PC-9 (cell line): ENCODE results near the gene DAB1. TPM values are rescaled to one million over a fixed set of nuclear protein-coding genes. Genes with fewer than 3 reads are reported as not detected.

ENCODE experiments used
- BruUV-seq: library from RNA; stranded (reverse); fragments of 400-500 nt; replicated peaks from 2 replicates; lab custom pipeline; 2021; lab: Mats Ljungman, UMichigan
- CTCF ChIA-PET: fragments of 300-600 bp; sonication (Branson Sonifier 250); formaldehyde crosslinking; loops from one replicate; lab custom pipeline; 2022; ENCODE audit warnings: antibody characterized with exemption; lab: Charles Lee
- POLR2A ChIA-PET: fragments of 300-600 bp; sonication (Branson Sonifier 250); formaldehyde crosslinking; loops from one replicate; lab custom pipeline; 2022; ENCODE audit warnings: antibody characterized with exemption; ENCODE audit not compliant: unreplicated experiment; lab: Charles Lee
- DNase-seq, 2 experiments: peaks; one replicate each; pipeline versions ENCODE4 v3.0.0 to v3.0.0-alpha.2; 2015 to 2022; ENCODE audit warnings: mixed read lengths in 1 of 2
- H2AFZ ChIP-seq: fragments of 200-600 bp; sonication (generic); 2 replicates; pipeline ENCODE4 v1.8.1; 2017; ENCODE audit warnings: antibody characterized with exemption
- H3F3A ChIP-seq: fragments of 200-600 bp; sonication (generic); 2 replicates; pipeline ENCODE4 v1.8.1; 2017; ENCODE audit warnings: antibody characterized with exemption, mild to moderate bottlenecking, low read depth; ENCODE audit not compliant: insufficient read depth
- H3K27ac ChIP-seq: fragments of 200-600 bp; sonication (generic); 2 replicates; pipeline ENCODE4 v1.6.1; 2016; ENCODE audit warnings: mixed run types
- H3K27me3 ChIP-seq: fragments of 200-600 bp; sonication (generic); 2 replicates; pipeline ENCODE4 v1.6.1; 2016; ENCODE audit warnings: low read depth, mixed run types; ENCODE audit not compliant: insufficient read depth
- H3K36me3 ChIP-seq: fragments of 200-600 bp; sonication (generic); 2 replicates; pipeline ENCODE4 v1.6.1; 2016; ENCODE audit warnings: low read depth, mixed run types
- H3K4me1 ChIP-seq: fragments of 200-600 bp; sonication (generic); replicated peaks from 2 replicates; pipeline ENCODE4 v1.6.1; 2016; ENCODE audit warnings: mixed run types; ENCODE audit not compliant: insufficient read depth
- H3K4me2 ChIP-seq: fragments of 200-600 bp; sonication (generic); 2 replicates; pipeline ENCODE4 v1.6.1; 2017; ENCODE audit warnings: mixed run types
- H3K4me3 ChIP-seq: fragments of 200-600 bp; sonication (generic); 2 replicates; pipeline ENCODE4 v1.6.1; 2016; ENCODE audit warnings: mixed run types
- H3K79me2 ChIP-seq: fragments of 200-600 bp; sonication (generic); 2 replicates; pipeline ENCODE4 v1.6.1; 2017; ENCODE audit warnings: low read depth, mixed run types
- H3K9me2 ChIP-seq: fragments of 200-600 bp; sonication (generic); 2 replicates; pipeline ENCODE4 v1.8.1; 2017; ENCODE audit warnings: mild to moderate bottlenecking; ENCODE audit not compliant: insufficient read depth
- H3K9me3 ChIP-seq: fragments of 200-600 bp; sonication (generic); 2 replicates; pipeline ENCODE4 v1.8.1; 2016; ENCODE audit warnings: low read depth; ENCODE audit not compliant: insufficient read depth
- H4K20me1 ChIP-seq: fragments of 200-600 bp; sonication (generic); 2 replicates; pipeline ENCODE4 v1.8.1; 2017; ENCODE audit not compliant: insufficient read depth
- CTCF ChIP-seq: fragments of 200-600 bp; sonication (generic); conservative IDR thresholded peaks from 2 replicates; pipeline ENCODE4 v1.6.1; 2017; ENCODE audit warnings: mixed run types, antibody characterized with exemption, mild to moderate bottlenecking, moderate library complexity
- EZH2 ChIP-seq: fragments of 200-600 bp; sonication (generic); IDR thresholded peaks from 2 replicates; pipeline ENCODE4 v1.8.0; 2017; ENCODE audit warnings: antibody characterized with exemption, low read depth
- intact Hi-C: fragments of 100-400 bp; cut with micrococcal nuclease; formaldehyde crosslinking; loops from one replicate; pipeline ENCODE4 v1.10.0; 2022; ENCODE audit not compliant: unreplicated experiment
- total RNA-seq: library from RNA; stranded (reverse); gene quantifications from 2 replicates; pipeline ENCODE4 v1.2.3, GENCODE V29; 2021

The DAB1 gene
- total RNA-seq, 1 experiment from 2014 or later, result not detected

- Histone ChIP-seq H3K36me3 (no peaks in the 10 kb centered on the region), H3K4me3 (no peak overlapping the region), H4K20me1 (no peaks in the 10 kb centered on the region), H2AFZ (no peak overlapping the region), H3K79me2 (no peaks in the 10 kb centered on the region), H3K9me3 (no peaks in the 10 kb centered on the region), H3K4me1 (no peaks in the 10 kb centered on the region), H3K27ac (no peak overlapping the region), H3K27me3 (no peaks in the 10 kb centered on the region), H3F3A (no peaks in the 10 kb centered on the region), H3K4me2 (no peak overlapping the region), H3K9me2 (no peaks in the 10 kb centered on the region; the same call in 1 of the 2 replicates)
- BruUV-seq, result no TSS peak
- ChIA-PET CTCF (no interaction called here), POLR2A (no interaction called here)
- DNase-seq, result no peak
- intact Hi-C loops, result no loop called here
- TF ChIP-seq CTCF (no peak), EZH2 (no peak)
Measured at GRCh38 chr1:57443004-57443403, 19.1 kb upstream of the DAB1 start.

GRCh38 chr1:57440096-57440495, 16.2 kb upstream of the DAB1 start:
- Histone ChIP-seq H4K20me1 (no peaks in the 10 kb centered on the region), H3K36me3 (no peaks in the 10 kb centered on the region), H3K9me2 (no peaks in the 10 kb centered on the region), H3K4me3 (no peak overlapping the region), H2AFZ (no peak overlapping the region), H3K27ac (no peak overlapping the region), H3K4me2 (no peak overlapping the region), H3K4me1 (no peaks in the 10 kb centered on the region), H3K9me3 (no peaks in the 10 kb centered on the region), H3F3A (no peaks in the 10 kb centered on the region), H3K79me2 (no peaks in the 10 kb centered on the region), H3K27me3 (no peaks in the 10 kb centered on the region)
- TF ChIP-seq CTCF, result no peak
- TF ChIP-seq EZH2, result no peak
- no peak for DNase-seq
- no TSS peak for BruUV-seq
- ChIA-PET CTCF (no interaction called here), POLR2A (no interaction called here)
- intact Hi-C loops, result no loop called here

GRCh38 chr1:57431400-57431799, 7.5 kb upstream of the DAB1 start:
- Histone ChIP-seq H3K9me3 (no peaks in the 10 kb centered on the region), H3K4me1 (no peaks in the 10 kb centered on the region), H3K79me2 (no peaks in the 10 kb centered on the region), H3K27me3 (0 out of 2 replicates have a peak, but pooled peaks cover 1% of the 10 kb centered on the region), H3F3A (no peaks in the 10 kb centered on the region), H3K36me3 (no peaks in the 10 kb centered on the region), H4K20me1 (no peaks in the 10 kb centered on the region), H3K27ac (no peak overlapping the region), H2AFZ (no peak overlapping the region), H3K4me2 (no peak overlapping the region), H3K4me3 (no peak overlapping the region), H3K9me2 (no peaks in the 10 kb centered on the region)
- no peak for DNase-seq
- ChIA-PET CTCF (no interaction called here), POLR2A (no interaction called here)
- TF ChIP-seq CTCF (no peak), EZH2 (no peak)
- intact Hi-C loops, result no loop called here
- no TSS peak for BruUV-seq
